ENCODE results near the gene SIGLEC5.

Gene SIGLEC5

GRCh38 chr19:51627491-51628138, 2.6 kb downstream of the SIGLEC5 start:
- no peak for DNase-seq (ENCODE audit: low read depth)

DNA sequence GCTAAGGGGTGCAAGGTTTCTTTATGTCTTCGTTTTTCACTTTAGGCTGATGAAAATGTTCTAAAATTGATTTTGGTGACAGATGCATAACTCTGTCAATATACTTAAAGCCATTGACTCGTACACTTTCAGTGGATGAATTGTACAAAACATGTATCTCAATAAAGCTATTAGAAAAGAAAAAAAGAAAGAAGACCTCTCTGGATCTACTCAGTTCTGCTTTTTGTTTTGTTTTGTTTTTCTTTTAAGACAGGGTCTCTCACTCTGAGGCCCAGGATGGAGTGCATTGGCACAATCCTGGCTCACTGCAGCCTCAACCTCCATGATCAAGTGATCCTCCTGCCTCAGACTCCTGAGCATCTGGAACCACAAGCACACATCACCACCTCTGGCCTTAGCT, 3.5 kb downstream of the SIGLEC5 start:
- DNase-seq (ENCODE audit: low read depth) = no peak

- no peak for DNase-seq (ENCODE audit: low read depth)
Measured at GRCh38 chr19:51621178-51621577, 9.0 kb downstream of the SIGLEC5 start.

GRCh38 chr19:51615991-51616390, 14.2 kb downstream of the SIGLEC5 start:
- DNase-seq (ENCODE audit: low read depth) = no peak

DNA sequence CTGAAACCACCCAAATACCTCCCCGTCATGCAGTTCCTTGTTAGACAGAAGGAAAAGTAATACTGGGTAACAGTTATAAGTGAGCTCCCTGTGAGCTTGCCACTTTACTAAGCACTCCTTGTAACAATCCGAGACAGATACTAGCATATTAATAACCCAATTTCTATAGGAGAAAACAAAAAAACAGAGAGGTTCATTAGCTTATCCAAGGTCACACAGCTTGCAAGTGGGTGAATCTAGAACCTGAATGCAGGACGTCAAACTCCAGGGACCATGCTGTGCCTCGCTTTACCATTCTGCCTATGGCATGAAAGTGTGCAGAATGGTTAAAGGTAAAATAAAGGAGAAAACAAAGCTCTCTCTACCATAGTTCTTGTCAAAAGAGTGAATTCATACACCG, 15.4 kb downstream of the SIGLEC5 start:
- DNase-seq (ENCODE audit: low read depth) = no peak

DNA sequence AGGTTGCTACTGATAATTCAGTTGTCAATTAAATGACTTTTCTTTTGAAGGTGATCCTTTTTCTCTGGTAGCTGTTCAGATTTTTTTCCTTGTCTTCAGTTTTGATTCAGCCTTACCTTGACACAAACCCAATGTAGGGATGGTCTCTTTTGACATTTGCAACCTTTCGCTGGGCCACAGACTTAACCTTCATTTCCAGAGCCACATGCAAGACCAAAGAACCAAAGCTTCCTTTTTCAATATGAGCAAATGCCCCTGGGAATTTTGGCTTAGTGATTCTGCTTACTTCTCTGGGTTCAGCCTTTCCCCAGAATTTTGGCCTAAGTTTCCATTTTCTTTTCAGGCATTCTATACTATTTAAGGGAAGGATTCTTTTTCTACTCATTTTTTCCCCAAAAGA, 19.6 kb downstream of the SIGLEC5 start:
- no peak for DNase-seq (ENCODE audit: low read depth)

DNA sequence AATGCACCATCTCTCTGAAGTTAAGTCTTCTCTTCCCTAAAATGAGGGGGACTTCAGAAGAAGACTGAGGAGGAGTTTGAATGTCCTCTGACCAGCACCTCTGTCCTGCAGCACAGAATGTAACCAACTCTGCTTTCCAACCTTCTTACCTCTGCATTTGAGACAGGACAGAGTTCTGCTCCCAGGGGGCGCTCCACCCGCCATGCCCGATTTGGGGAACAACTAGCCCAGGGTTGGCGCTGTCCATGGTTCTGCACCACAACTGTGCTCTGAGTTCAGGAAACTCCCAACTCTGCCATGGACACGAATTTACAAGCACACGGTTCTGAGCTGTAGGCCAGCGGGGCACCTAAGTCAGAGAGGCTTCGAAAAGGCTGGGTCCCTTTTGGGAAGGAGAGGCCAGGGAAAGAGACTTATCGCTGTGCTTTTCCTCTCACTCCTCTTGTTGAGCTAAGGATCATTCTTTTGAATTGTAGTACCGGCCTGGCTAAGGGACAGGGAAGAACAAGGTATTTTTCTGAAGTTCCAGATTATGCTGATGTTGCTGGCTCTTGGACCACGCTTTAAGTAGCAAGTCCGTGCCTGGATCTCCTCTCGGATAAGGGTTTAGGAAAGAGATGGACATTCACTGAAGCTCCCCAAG, 22.2 kb downstream of the SIGLEC5 start:
- peak; percentile 72 for DNase-seq (ENCODE audit: low read depth)

GRCh38 chr19:51607077-51607476, 23.1 kb downstream of the SIGLEC5 start:
- no peak for DNase-seq (ENCODE audit: low read depth)

- DNase-seq (ENCODE audit: low read depth) = no peak
Measured at GRCh38 chr19:51602189-51602854, 27.9 kb downstream of the SIGLEC5 start.

GRCh38 chr19:51600940-51601580, 29.1 kb downstream of the SIGLEC5 start:
- no peak for DNase-seq (ENCODE audit: low read depth)

DNA sequence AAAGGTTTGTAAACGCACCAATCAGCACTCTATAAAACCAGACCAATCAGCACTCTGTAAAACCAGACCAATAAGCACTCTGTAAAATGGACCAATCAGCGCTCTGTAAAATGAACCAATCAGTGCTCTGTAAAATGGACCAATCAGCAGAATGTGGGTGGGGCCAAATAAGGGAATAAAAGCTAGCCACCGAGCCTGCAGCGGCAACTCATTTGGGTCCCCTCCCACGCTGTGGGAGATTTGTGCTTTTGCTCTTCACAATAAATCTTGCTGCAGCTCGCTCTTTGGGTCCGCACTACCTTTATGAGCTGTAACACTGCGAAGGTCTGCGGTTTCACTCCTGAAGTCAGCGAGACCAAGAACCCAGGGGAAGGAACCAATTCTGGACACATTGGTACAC, 31.1 kb downstream of the SIGLEC5 start:
- DNase-seq (ENCODE audit: low read depth) = no peak

- no peak for DNase-seq (ENCODE audit: low read depth)
Measured at GRCh38 chr19:51598159-51598915, 31.9 kb downstream of the SIGLEC5 start.

DNA sequence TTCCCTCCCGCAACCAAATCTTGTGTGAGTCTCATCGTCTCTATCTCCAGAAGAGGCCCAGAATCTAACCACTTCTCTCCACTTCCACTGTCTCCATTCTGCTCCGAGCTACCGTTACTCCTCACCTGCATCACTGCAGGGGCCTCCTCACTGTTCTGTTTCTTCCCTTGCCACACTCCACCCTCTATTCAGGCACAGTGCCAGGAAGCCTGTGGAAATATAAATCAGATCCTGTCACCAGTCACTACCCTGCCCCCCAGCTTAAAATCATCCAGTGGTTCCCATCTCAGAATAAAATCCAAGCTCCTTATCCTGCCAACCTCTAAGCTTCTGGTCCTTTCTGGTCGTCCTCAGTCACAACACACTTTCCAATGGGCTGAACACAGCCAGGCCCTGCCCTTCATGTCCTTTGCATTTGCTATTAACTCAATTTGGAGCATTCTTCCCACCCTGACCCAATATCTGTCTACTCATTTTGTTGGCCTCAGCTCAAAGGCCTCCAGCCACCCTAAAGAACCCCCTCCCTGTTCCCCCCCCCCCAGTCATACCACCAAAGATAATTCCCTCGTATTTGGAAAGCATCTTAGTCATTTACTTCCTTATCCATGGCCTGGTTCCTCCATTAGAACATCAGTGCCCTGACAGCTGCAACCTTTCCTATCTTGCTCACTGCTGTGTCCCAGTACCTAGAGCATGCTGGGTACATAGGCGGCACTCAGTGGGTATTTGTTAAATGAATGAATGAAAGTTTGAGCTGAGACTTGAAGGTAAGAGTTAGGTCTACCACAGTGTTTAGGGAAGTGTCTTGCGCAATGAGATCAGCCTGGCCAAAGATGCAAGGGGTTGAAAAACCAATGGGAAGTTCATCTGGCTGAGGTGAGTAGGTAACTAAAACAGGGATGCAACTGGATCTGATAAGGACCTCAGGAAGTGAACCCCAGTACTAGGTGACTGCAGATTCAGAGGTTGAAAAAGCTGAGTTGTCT, 34.7 kb downstream of the SIGLEC5 start:
- no peak for DNase-seq (ENCODE audit: low read depth)

DNA sequence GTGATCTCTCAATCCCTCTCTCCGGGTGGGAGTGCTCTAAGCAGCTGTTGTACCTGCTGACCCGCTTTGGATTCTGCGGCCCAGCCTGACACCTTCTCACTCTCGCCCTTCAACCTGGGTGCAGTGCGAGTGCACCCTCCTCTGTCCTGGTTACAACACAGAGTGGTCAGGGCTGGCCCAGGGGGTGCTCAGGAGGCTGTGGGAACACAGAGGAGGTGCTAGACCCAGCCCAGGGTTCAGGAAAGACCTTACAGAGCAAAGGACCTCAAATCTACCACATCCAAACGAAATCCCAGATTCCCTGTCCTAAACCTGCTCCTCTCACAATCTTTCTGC, 35.5 kb downstream of the SIGLEC5 start:
- DNase-seq (ENCODE audit: low read depth) = no peak

- peak; percentile 97 for DNase-seq (ENCODE audit: low read depth)
Measured at GRCh38 chr19:51593969-51594773, 36.0 kb downstream of the SIGLEC5 start.

GRCh38 chr19:51593138-51593890, 36.9 kb downstream of the SIGLEC5 start:
- DNase-seq (ENCODE audit: low read depth) = no peak

DNA sequence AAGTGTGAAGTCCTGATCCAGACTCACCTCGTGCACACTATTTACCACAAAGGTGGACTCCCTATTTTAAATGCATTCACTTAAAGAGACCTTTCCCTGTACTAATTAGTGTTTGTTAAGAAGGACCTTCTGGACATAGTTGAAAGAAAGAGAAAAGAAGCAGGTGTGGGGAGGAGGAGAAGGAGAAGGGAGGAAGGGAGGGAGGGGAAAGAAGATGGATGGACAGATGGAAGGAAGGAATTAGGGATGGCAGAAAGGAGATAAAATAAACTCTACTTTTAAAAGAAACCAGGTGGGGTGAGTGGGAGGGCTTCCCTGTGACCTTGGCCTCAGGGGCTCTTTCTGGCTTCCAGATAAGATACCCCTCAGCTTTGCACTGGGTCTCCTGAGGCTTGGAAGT, 37.7 kb downstream of the SIGLEC5 start:
- DNase-seq (ENCODE audit: low read depth) = no peak

DNA sequence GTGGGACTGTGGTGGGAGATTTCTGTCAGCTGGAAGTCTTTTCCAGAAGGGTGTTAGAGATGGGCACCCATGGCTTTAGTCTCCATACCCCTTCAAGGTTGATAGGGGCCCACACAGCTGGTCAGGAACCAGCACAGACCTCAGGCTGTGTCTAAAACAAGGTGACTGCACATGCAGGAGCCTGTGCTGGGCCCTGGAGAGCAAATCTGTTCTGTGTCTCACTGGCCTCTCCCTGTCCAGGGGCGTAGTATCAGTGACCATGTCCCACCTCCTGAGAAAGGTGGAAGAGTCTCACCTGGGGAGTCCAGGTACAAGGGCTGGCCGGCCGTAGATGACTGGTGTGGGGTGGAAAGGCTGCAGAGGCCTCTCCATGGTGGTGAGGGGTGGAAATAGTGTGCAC, 39.8 kb downstream of the SIGLEC5 start:
- DNase-seq (ENCODE audit: low read depth) = no peak

DNA sequence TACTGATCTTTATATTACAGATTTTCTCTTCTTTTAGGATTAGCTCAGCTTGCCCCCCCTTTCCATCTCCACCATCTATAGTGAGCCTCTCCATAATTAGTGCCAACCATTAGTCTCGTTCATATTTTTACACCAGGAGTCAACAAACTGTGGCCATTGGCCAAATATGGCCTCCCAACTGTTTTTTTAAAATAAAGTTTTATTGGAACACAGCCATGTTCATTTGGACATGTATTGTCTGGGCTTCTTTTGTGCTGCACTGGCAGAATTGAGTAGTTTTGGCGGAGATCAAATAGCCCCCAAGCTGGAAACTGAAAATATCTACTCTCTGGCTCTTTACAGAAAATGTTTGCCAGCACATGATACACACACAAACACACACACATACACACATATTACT, 40.7 kb downstream of the SIGLEC5 start:
- DNase-seq (ENCODE audit: low read depth) = no peak

Data from EH (cell line).